HepG2 (cell line): Measurements from ENCODE around the gene PIP4K2B. TPM values are rescaled to one million over a fixed set of nuclear protein-coding genes. Genes with fewer than 3 reads are reported as not detected.
A peak's percentile ranks its signal among the peaks of the same experiment; 100 is the strongest.

ENCODE experiments used
- CREBL2 ChIP-seq: sonication (generic); formaldehyde crosslinking; IDR thresholded peaks from 2 replicates; pipeline ENCODE4 v1.8.1; 2023; ENCODE audit warnings: missing genetic modification reagents, mild to moderate bottlenecking, borderline replicate concordance
- CSRNP1 ChIP-seq: sonication (generic); formaldehyde crosslinking; IDR thresholded peaks from 2 replicates; pipeline ENCODE4 v1.8.1; 2023; ENCODE audit warnings: mild to moderate bottlenecking, missing genetic modification reagents
- EED ChIP-seq: sonication (generic); formaldehyde crosslinking; IDR thresholded peaks from 2 replicates; pipeline ENCODE4 v1.5.0; 2020; ENCODE audit warnings: mild to moderate bottlenecking, missing genetic modification reagents
- HNRNPUL1 ChIP-seq: fragments of 200-400 bp; formaldehyde crosslinking; IDR thresholded peaks from 2 replicates; pipeline ENCODE4 v1.6.1; 2017; ENCODE audit warnings: low read depth, mild to moderate bottlenecking, low read length, moderate library complexity
- IRX3 ChIP-seq: sonication (generic); formaldehyde crosslinking; IDR thresholded peaks from 2 replicates; pipeline ENCODE4 v1.8.1; 2023; ENCODE audit warnings: mild to moderate bottlenecking, low read depth, missing genetic modification reagents, borderline replicate concordance
- KLF11 ChIP-seq: IDR thresholded peaks from 2 replicates; pipeline ENCODE4 v1.6.1; 2016; ENCODE audit warnings: missing compliant biosample characterization
- KLF9 ChIP-seq: IDR thresholded peaks from 2 replicates; pipeline ENCODE4 v1.6.1; 2016; ENCODE audit warnings: low read depth
- NR2C2 ChIP-seq: sonication (generic); formaldehyde crosslinking; IDR thresholded peaks from 2 replicates; pipeline ENCODE4 v1.4.0; 2020; ENCODE audit warnings: missing genetic modification reagents, mild to moderate bottlenecking, moderate library complexity, borderline replicate concordance
- NR2F6 ChIP-seq, 2 experiments: IDR thresholded peaks; 2 replicates each; pipeline ENCODE4 v1.6.1; 2016; ENCODE audit warnings: antibody characterized with exemption in 1 of 2, mild to moderate bottlenecking in 1 of 2
- RARA ChIP-seq: IDR thresholded peaks from 2 replicates; pipeline ENCODE4 v1.6.1; 2016; ENCODE audit warnings: missing genetic modification reagents, missing compliant biosample characterization
- SATB2 ChIP-seq: sonication (generic); formaldehyde crosslinking; IDR thresholded peaks from 2 replicates; pipeline ENCODE4 v1.5.0; 2020; ENCODE audit warnings: missing genetic modification reagents
- SP140L ChIP-seq: sonication (generic); formaldehyde crosslinking; IDR thresholded peaks from 2 replicates; pipeline ENCODE4 v1.4.0; 2020; ENCODE audit warnings: missing genetic modification reagents, borderline replicate concordance
- ZBTB37 ChIP-seq: sonication (generic); formaldehyde crosslinking; IDR thresholded peaks from 2 replicates; pipeline ENCODE4 v1.4.0; 2020; ENCODE audit warnings: mild to moderate bottlenecking, missing genetic modification reagents
- ZHX1 ChIP-seq: sonication (generic); formaldehyde crosslinking; IDR thresholded peaks from 2 replicates; pipeline ENCODE4 v1.8.1; 2022; ENCODE audit warnings: low read depth, mild to moderate bottlenecking, missing genetic modification reagents
- ZNF230 ChIP-seq: sonication (generic); formaldehyde crosslinking; IDR thresholded peaks from 2 replicates; pipeline ENCODE4 v1.4.0; 2020; ENCODE audit warnings: mild to moderate bottlenecking, missing genetic modification reagents
- ZNF280D ChIP-seq: sonication (generic); formaldehyde crosslinking; IDR thresholded peaks from 2 replicates; pipeline ENCODE4 v1.5.1; 2020; ENCODE audit warnings: mild to moderate bottlenecking, missing genetic modification reagents
- ZNF772 ChIP-seq: sonication (generic); formaldehyde crosslinking; IDR thresholded peaks from 2 replicates; pipeline ENCODE4 v1.5.0; 2020; ENCODE audit warnings: mild to moderate bottlenecking, missing genetic modification reagents
- ZZZ3 ChIP-seq: sonication (generic); formaldehyde crosslinking; IDR thresholded peaks from 2 replicates; pipeline ENCODE4 v1.4.0; 2020; ENCODE audit warnings: missing genetic modification reagents, mild to moderate bottlenecking, borderline replicate concordance
- polyA plus RNA-seq, 8 experiments: library from polyadenylated mRNA; depleted of rRNA in 3 of 8; stranded (reverse) in 7 of 8; unstranded in 1 of 8; fragments of >200 nt; fragmentation: Illumina TruSeq in 4 of 8; extraction: Trizol in 4 of 8; gene quantifications; 2 replicates each; pipeline versions ENCODE4 v1.2.1 to v1.2.3, GENCODE V29; 2011 to 2016; ENCODE audit warnings: low read depth in 4 of 8, missing spikeins in 1 of 8, mixed read lengths in 1 of 8; ENCODE audit not compliant: insufficient read depth in 1 of 8
- total RNA-seq, 5 experiments: library from RNA; depleted of rRNA; stranded (reverse); fragments of >200 nt; fragmentation: Illumina TruSeq; extraction: Trizol; gene quantifications; 2 replicates each; pipeline ENCODE4 v1.2.3, GENCODE V29; 2016; ENCODE audit warnings: low read depth in 1 of 5

PIP4K2B gene
- total and polyA plus RNA-seq, 2 of the 13 experiments (the other 11 are each of a cell fraction or from before 2014, with no cell fraction given) = 20.4 to 54.0 TPM

GRCh38 chr17:38799501-38800236 lies at the start of gene PIP4K2B (continued):
- TF ChIP-seq ZNF280D (CRISPR knock-in tag) = no peak
- peak; percentile 81; the same call in 1 of the 2 replicates for TF ChIP-seq CSRNP1 (CRISPR knock-in tag)
- TF ChIP-seq SATB2 = no peak
- TF ChIP-seq ZHX1 (CRISPR knock-in tag) = peak; percentile 82
- peak; percentile 81 for TF ChIP-seq KLF11 (CRISPR knock-in tag)
- TF ChIP-seq NR2F6 (IDR thresholded peaks at IDR 0.05) = no peak
- no peak for TF ChIP-seq NR2F6 (CRISPR knock-in tag; IDR thresholded peaks at IDR 0.05)
- TF ChIP-seq RARA (CRISPR knock-in tag) = no peak; the same call in none of the 2 replicates
- no peak for TF ChIP-seq SP140L (CRISPR knock-in tag)
- TF ChIP-seq ZNF772 = 0 out of 2 replicates have a peak, but pooled peaks have one; percentile 60
- TF ChIP-seq ZBTB37 (CRISPR knock-in tag) = no peak
- peak; percentile 98 for TF ChIP-seq KLF9 (CRISPR knock-in tag)
- TF ChIP-seq NR2C2 (CRISPR knock-in tag) = peak; percentile 86
- no peak for TF ChIP-seq HNRNPUL1
- no peak for TF ChIP-seq IRX3 (CRISPR knock-in tag)
- TF ChIP-seq ZNF230 (CRISPR knock-in tag) = peak; percentile 58; the same call in 1 of the 2 replicates
- TF ChIP-seq EED (CRISPR knock-in tag) = peak; percentile 90
- TF ChIP-seq ZZZ3 = no peak
- TF ChIP-seq CREBL2 = no peak
